ENCODE results near the gene DNAH7. TPM values are rescaled to one million over a fixed set of nuclear protein-coding genes. Genes with fewer than 3 reads are reported as not detected.
A peak's percentile ranks its signal among the peaks of the same experiment; 100 is the strongest.

Gene DNAH7
- total and polyA plus RNA-seq, 9 of the 15 experiments (the other 6 are each of a cell fraction or from before 2014, with no cell fraction given): 0.03 to 0.42 (median 0.18) TPM

DNA sequence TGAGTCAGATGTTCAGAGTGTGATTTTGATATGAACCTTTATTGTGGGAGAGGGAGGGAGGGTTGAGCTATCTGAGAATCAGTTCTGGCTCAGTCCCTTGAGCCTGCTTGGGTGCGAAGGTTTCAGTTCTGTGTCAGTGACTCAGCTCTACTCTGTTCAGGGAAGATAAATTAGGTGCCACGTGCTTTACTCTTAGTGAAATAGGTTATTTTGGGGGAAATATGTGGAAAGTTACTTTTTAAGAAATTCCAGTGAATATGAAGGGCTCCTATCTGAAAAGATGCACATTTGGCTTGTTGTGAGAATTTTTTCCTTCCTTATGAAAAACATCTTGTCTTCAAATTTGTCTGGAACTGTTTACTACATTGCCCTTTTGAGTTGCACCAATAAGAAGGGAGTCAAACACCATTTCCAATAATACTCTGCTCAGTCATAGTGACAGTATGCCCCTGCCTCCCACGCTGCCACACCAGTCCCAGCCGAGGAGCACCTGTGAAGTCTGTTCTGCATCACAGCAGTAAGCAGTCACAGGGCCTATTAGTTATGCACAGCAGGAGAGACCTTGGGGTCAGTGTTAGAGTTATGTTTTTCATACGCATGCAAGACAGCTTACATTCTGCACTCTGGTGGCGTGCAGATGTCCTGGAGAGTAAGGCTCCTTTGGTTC, 32.8 kb upstream of the DNAH7 start (continued):
- TF ChIP-seq, protein P1, sequence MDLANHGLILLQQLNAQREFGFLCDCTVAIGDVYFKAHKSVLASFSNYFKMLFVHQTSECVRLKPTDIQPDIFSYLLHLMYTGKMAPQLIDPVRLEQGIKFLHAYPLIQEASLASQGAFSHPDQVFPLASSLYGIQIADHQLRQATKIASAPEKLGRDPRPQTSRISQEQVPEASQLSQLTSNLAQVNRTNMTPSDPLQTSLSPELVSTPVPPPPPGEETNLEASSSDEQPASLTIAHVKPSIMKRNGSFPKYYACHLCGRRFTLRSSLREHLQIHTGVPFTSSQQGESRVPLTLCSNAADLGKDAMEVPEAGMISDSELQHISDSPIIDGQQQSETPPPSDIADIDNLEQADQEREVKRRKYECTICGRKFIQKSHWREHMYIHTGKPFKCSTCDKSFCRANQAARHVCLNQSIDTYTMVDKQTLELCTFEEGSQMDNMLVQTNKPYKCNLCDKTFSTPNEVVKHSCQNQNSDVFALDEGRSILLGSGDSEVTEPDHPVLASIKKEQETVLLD (IDR thresholded peaks at IDR 0.05): no peak
- TF ChIP-seq, protein P2, sequence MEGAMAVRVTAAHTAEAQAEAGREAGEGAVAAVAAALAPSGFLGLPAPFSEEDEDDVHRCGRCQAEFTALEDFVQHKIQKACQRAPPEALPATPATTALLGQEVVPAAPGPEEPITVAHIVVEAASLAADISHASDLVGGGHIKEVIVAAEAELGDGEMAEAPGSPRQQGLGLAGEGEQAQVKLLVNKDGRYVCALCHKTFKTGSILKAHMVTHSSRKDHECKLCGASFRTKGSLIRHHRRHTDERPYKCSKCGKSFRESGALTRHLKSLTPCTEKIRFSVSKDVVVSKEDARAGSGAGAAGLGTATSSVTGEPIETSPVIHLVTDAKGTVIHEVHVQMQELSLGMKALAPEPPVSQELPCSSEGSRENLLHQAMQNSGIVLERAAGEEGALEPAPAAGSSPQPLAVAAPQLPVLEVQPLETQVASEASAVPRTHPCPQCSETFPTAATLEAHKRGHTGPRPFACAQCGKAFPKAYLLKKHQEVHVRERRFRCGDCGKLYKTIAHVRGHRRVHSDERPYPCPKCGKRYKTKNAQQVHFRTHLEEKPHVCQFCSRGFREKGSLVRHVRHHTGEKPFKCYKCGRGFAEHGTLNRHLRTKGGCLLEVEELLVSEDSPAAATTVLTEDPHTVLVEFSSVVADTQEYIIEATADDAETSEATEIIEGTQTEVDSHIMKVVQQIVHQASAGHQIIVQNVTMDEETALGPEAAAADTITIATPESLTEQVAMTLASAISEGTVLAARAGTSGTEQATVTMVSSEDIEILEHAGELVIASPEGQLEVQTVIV (CRISPR knock-in tag; IDR thresholded peaks at IDR 0.05; ENCODE audit: borderline replicate concordance): no peak
- TF ChIP-seq ZNF212 (CRISPR knock-in tag; IDR thresholded peaks at IDR 0.05) (no peak), CCNT2 (IDR thresholded peaks at IDR 0.05; ENCODE audit: borderline replicate concordance, extremely low read depth, insufficient read length, low read depth, low read length) (peak; percentile 26), COPS2 (conservative IDR thresholded peaks at IDR 0.05) (no peak), SUPT5H (IDR thresholded peaks at IDR 0.05) (no peak), ZNF699 (CRISPR knock-in tag; IDR thresholded peaks at IDR 0.05; ENCODE audit: insufficient replicate concordance) (no peak), ELF1 (tag; IDR thresholded peaks at IDR 0.05) (no peak), MAFK (IDR thresholded peaks at IDR 0.05; ENCODE audit: low read length) (peak; percentile 61; the same call in 1 of the 2 replicates), HNRNPL (IDR thresholded peaks at IDR 0.05; ENCODE audit: low read depth, low read length) (no peak), ZC3H8 (IDR thresholded peaks at IDR 0.05) (no peak), ZNF584 (CRISPR knock-in tag; IDR thresholded peaks at IDR 0.05; ENCODE audit: low read depth) (no peak), NONO (IDR thresholded peaks at IDR 0.05; ENCODE audit: low read depth in 2 of 2, low read length in 1 of 2) (no peak), ZNF232 (CRISPR knock-in tag; IDR thresholded peaks at IDR 0.05) (no peak), CBX3 (IDR thresholded peaks at IDR 0.05; ENCODE audit: borderline replicate concordance in 1 of 2, low read length in 2 of 2) (no peak), FOXA1 (IDR thresholded peaks at IDR 0.05; ENCODE audit: borderline replicate concordance) (no peak), PML (IDR thresholded peaks at IDR 0.05; ENCODE audit: low read length) (no peak), ZNF431 (CRISPR knock-in tag; IDR thresholded peaks at IDR 0.05) (no peak), ARHGAP35 (IDR thresholded peaks at IDR 0.05; ENCODE audit: partially characterized antibody) (no peak)
- TF ChIP-seq, protein P3, sequence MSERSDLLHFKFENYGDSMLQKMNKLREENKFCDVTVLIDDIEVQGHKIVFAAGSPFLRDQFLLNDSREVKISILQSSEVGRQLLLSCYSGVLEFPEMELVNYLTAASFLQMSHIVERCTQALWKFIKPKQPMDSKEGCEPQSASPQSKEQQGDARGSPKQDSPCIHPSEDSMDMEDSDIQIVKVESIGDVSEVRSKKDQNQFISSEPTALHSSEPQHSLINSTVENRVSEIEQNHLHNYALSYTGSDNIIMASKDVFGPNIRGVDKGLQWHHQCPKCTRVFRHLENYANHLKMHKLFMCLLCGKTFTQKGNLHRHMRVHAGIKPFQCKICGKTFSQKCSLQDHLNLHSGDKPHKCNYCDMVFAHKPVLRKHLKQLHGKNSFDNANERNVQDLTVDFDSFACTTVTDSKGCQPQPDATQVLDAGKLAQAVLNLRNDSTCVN (CRISPR knock-in tag; IDR thresholded peaks at IDR 0.05): no peak
- TF ChIP-seq, protein P4, sequence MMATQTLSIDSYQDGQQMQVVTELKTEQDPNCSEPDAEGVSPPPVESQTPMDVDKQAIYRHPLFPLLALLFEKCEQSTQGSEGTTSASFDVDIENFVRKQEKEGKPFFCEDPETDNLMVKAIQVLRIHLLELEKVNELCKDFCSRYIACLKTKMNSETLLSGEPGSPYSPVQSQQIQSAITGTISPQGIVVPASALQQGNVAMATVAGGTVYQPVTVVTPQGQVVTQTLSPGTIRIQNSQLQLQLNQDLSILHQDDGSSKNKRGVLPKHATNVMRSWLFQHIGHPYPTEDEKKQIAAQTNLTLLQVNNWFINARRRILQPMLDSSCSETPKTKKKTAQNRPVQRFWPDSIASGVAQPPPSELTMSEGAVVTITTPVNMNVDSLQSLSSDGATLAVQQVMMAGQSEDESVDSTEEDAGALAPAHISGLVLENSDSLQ (IDR thresholded peaks at IDR 0.05): peak; percentile 35; the same call in 1 of the 2 replicates
- TF ChIP-seq, protein P5, sequence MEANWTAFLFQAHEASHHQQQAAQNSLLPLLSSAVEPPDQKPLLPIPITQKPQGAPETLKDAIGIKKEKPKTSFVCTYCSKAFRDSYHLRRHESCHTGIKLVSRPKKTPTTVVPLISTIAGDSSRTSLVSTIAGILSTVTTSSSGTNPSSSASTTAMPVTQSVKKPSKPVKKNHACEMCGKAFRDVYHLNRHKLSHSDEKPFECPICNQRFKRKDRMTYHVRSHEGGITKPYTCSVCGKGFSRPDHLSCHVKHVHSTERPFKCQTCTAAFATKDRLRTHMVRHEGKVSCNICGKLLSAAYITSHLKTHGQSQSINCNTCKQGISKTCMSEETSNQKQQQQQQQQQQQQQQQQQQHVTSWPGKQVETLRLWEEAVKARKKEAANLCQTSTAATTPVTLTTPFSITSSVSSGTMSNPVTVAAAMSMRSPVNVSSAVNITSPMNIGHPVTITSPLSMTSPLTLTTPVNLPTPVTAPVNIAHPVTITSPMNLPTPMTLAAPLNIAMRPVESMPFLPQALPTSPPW (CRISPR knock-in tag; IDR thresholded peaks at IDR 0.05): peak; percentile 44

Measured in K562 (cell line).